GM19397 (cell line): ENCODE results near the gene ASIC5.
"Not testable (repeated sequence)": the region's sequence is repeated elsewhere in the genome, so short reads cannot be mapped to it uniquely, and the experiment has no call there.

Source experiments
- ATAC-seq: cut with Tn5 transposase; IDR thresholded peaks from one replicate; pipeline ENCODE4 v1.9.1; 2021; ENCODE audit warnings: mild to moderate bottlenecking, moderate library complexity; ENCODE audit not compliant: unreplicated experiment

Gene ASIC5

GRCh38 chr4:155866177-155866576 is at the start of gene ASIC5:
TSS of gene ASIC5 (minus strand) at chr4:155866277. CDS start at chr4:155866226, 51 bp downstream.
- no peak for ATAC-seq

GRCh38 chr4:155914782-155915181 is 48.7 kb upstream of the ASIC5 start:
- no peak for ATAC-seq

- ATAC-seq = no peak
Measured at GRCh38 chr4:155911905-155912304, 45.8 kb upstream of the ASIC5 start.

- no peak for ATAC-seq
Measured at GRCh38 chr4:155909615-155910226, 43.6 kb upstream of the ASIC5 start.

GRCh38 chr4:155908187-155909139 is 42.4 kb upstream of the ASIC5 start:
- peak; percentile 65 for ATAC-seq

- no peak for ATAC-seq
Measured at GRCh38 chr4:155907556-155907955, 41.5 kb upstream of the ASIC5 start.

GRCh38 chr4:155906554-155907247 is 40.6 kb upstream of the ASIC5 start:
- ATAC-seq = no peak

GRCh38 chr4:155904331-155904730 is 38.3 kb upstream of the ASIC5 start:
- ATAC-seq = no peak

GRCh38 chr4:155903453-155903852 is 37.4 kb upstream of the ASIC5 start, which contains the start of gene TDO2:
TSS of gene TDO2 (plus strand) at chr4:155903696. CDS start at chr4:155903759, 63 bp downstream.
- no peak for ATAC-seq

- no peak for ATAC-seq
Measured at GRCh38 chr4:155901013-155901412, 34.9 kb upstream of the ASIC5 start.

- no peak for ATAC-seq
Measured at GRCh38 chr4:155900381-155900780, 34.3 kb upstream of the ASIC5 start.

- ATAC-seq = no peak
Measured at GRCh38 chr4:155899891-155900290, 33.8 kb upstream of the ASIC5 start.

GRCh38 chr4:155898371-155898770 is 32.3 kb upstream of the ASIC5 start:
- not testable (repeated sequence) for ATAC-seq

GRCh38 chr4:155891058-155891457 is 25.0 kb upstream of the ASIC5 start:
- ATAC-seq = no peak

- ATAC-seq = no peak
Measured at GRCh38 chr4:155889946-155890345, 23.9 kb upstream of the ASIC5 start.

GRCh38 chr4:155889031-155889793 is 23.1 kb upstream of the ASIC5 start:
- ATAC-seq = peak; percentile 88

- ATAC-seq = no peak
Measured at GRCh38 chr4:155887847-155888570, 21.9 kb upstream of the ASIC5 start.

GRCh38 chr4:155887045-155887444 is 21.0 kb upstream of the ASIC5 start:
- no peak for ATAC-seq

- ATAC-seq = no peak
Measured at GRCh38 chr4:155885666-155886065, 19.6 kb upstream of the ASIC5 start.

GRCh38 chr4:155883895-155884294 is 17.8 kb upstream of the ASIC5 start:
- ATAC-seq = no peak
